Measurements from ENCODE around the gene TRIP10. TPM values are rescaled to one million over a fixed set of nuclear protein-coding genes. Genes with fewer than 3 reads are reported as not detected.
A peak's percentile ranks its signal among the peaks of the same experiment; 100 is the strongest.

The TRIP10 gene
- total and polyA plus RNA-seq, 4 donors = 68.6 to 261 (median 119) TPM

GRCh38 chr19:6721138-6721474, 18.4 kb upstream of the TRIP10 start:
- H3K9me3 ChIP-seq (ENCODE audit: control insufficient read depth, low read length) = no peaks in the 10 kb centered on the region
- intact Hi-C loops (cut with DNase I) = no loop called here

GRCh38 chr19:6721773-6722172, 17.7 kb upstream of the TRIP10 start:
- 76 to 83% methylated on average over 5 of the region's 5 CpGs for WGBS, 2 donors
- H3K27ac ChIP-seq (ENCODE audit: low read depth in 1 of 2, low read length in 2 of 2) = no peak overlapping the region
- intact Hi-C loops (cut with DNase I) = no loop called here

More at GRCh38 chr19:6721138-6721474, 18.4 kb upstream of the TRIP10 start:
- Histone ChIP-seq H3K4me3 (ENCODE audit: low read length in 2 of 2) (no peak overlapping the region), H3K27me3 (ENCODE audit: control insufficient read depth in 1 of 2, insufficient read depth in 2 of 2, low read length in 1 of 2) (no peaks in the 10 kb centered on the region), H3K36me3 (ENCODE audit: control insufficient read depth in 1 of 2, insufficient read depth in 2 of 2, low read length in 1 of 2) (no peaks in the 10 kb centered on the region), H3K4me1 (ENCODE audit: control insufficient read depth in 1 of 2, insufficient read depth in 2 of 2, low read length in 2 of 2) (no peaks in the 10 kb centered on the region), H3K27ac (ENCODE audit: low read depth in 1 of 2, low read length in 2 of 2) (no peak overlapping the region)
- DNase-seq (no peak), ATAC-seq (ENCODE audit: low FRiP score) (no peak)

GRCh38 chr19:6723108-6723618, 16.3 kb upstream of the TRIP10 start:
- no peaks in the 10 kb centered on the region for H3K27me3 ChIP-seq (ENCODE audit: control insufficient read depth in 1 of 2, insufficient read depth in 2 of 2, low read length in 1 of 2)
- H3K9me3 ChIP-seq (ENCODE audit: control insufficient read depth, low read length) = no peaks in the 10 kb centered on the region
- no peak overlapping the region for H3K27ac ChIP-seq (ENCODE audit: low read depth in 1 of 2, low read length in 2 of 2)
- H3K4me1 ChIP-seq (ENCODE audit: control insufficient read depth in 1 of 2, insufficient read depth in 2 of 2, low read length in 2 of 2) = no peaks in the 10 kb centered on the region
- no peaks in the 10 kb centered on the region for H3K36me3 ChIP-seq (ENCODE audit: control insufficient read depth in 1 of 2, insufficient read depth in 2 of 2, low read length in 1 of 2)
- intact Hi-C loops (cut with DNase I) = no loop called here
- peak; percentile 39 for ATAC-seq (ENCODE audit: low FRiP score)
- peak in 1 of 2 donors; percentile 52 for DNase-seq
- no peak overlapping the region for H3K4me3 ChIP-seq (ENCODE audit: low read length in 2 of 2)
- WGBS, 2 donors = 24 to 26% methylated on average over 13 of the region's 13 CpGs

More at GRCh38 chr19:6721773-6722172, 17.7 kb upstream of the TRIP10 start:
- no peak overlapping the region for H3K4me3 ChIP-seq (ENCODE audit: low read length in 2 of 2)
- H3K4me1 ChIP-seq (ENCODE audit: control insufficient read depth in 1 of 2, insufficient read depth in 2 of 2, low read length in 2 of 2) = no peaks in the 10 kb centered on the region
- DNase-seq = no peak
- no peaks in the 10 kb centered on the region for H3K27me3 ChIP-seq (ENCODE audit: control insufficient read depth in 1 of 2, insufficient read depth in 2 of 2, low read length in 1 of 2)
- H3K9me3 ChIP-seq (ENCODE audit: control insufficient read depth, low read length) = no peaks in the 10 kb centered on the region
- no peak for ATAC-seq (ENCODE audit: low FRiP score)
- H3K36me3 ChIP-seq (ENCODE audit: control insufficient read depth in 1 of 2, insufficient read depth in 2 of 2, low read length in 1 of 2) = no peaks in the 10 kb centered on the region

- H3K4me1 ChIP-seq (ENCODE audit: control insufficient read depth in 1 of 2, insufficient read depth in 2 of 2, low read length in 2 of 2) = no peaks in the 10 kb centered on the region
- no peak for ATAC-seq (ENCODE audit: low FRiP score)
These were observed 15.7 kb upstream of the TRIP10 start for GRCh38 chr19:6723738-6724137.

GRCh38 chr19:6724631-6725492, 14.6 kb upstream of the TRIP10 start:
- DNase-seq (peak; percentile 31 to 50), ATAC-seq (ENCODE audit: low FRiP score) (no peak)
- intact Hi-C loops (cut with DNase I) = no loop called here
- Histone ChIP-seq H3K27me3 (ENCODE audit: control insufficient read depth in 1 of 2, insufficient read depth in 2 of 2, low read length in 1 of 2) (no peaks in the 10 kb centered on the region), H3K4me1 (ENCODE audit: control insufficient read depth in 1 of 2, insufficient read depth in 2 of 2, low read length in 2 of 2) (no peaks in the 10 kb centered on the region), H3K27ac (ENCODE audit: low read depth in 1 of 2, low read length in 2 of 2) (no peak overlapping the region), H3K36me3 (ENCODE audit: control insufficient read depth in 1 of 2, insufficient read depth in 2 of 2, low read length in 1 of 2) (no peaks in the 10 kb centered on the region), H3K9me3 (ENCODE audit: control insufficient read depth, low read length) (no peaks in the 10 kb centered on the region), H3K4me3 (ENCODE audit: low read length in 2 of 2) (no peak overlapping the region)
- 66 to 70% methylated on average over 15 of the region's 15 CpGs for WGBS, 2 donors

More at GRCh38 chr19:6723738-6724137, 15.7 kb upstream of the TRIP10 start:
- Histone ChIP-seq H3K36me3 (ENCODE audit: control insufficient read depth in 1 of 2, insufficient read depth in 2 of 2, low read length in 1 of 2) (no peaks in the 10 kb centered on the region), H3K27ac (ENCODE audit: low read depth in 1 of 2, low read length in 2 of 2) (no peak overlapping the region), H3K4me3 (ENCODE audit: low read length in 2 of 2) (no peak overlapping the region), H3K9me3 (ENCODE audit: control insufficient read depth, low read length) (no peaks in the 10 kb centered on the region), H3K27me3 (ENCODE audit: control insufficient read depth in 1 of 2, insufficient read depth in 2 of 2, low read length in 1 of 2) (no peaks in the 10 kb centered on the region)
- DNase-seq = peak; percentile 44 to 56
- intact Hi-C loops (cut with DNase I) = no loop called here
- WGBS, 2 donors = 77 to 80% methylated on average over 5 of the region's 5 CpGs

- Histone ChIP-seq H3K4me3 (ENCODE audit: low read length in 2 of 2) (no peak overlapping the region), H3K4me1 (ENCODE audit: control insufficient read depth in 1 of 2, insufficient read depth in 2 of 2, low read length in 2 of 2) (no peaks in the 10 kb centered on the region)
- 80 to 81% methylated on average over 16 of the region's 16 CpGs for WGBS, 2 donors
These were observed 13.8 kb upstream of the TRIP10 start for GRCh38 chr19:6725513-6726231.

GRCh38 chr19:6728346-6728745, 11.1 kb upstream of the TRIP10 start:
- no peak overlapping the region for H3K4me3 ChIP-seq (ENCODE audit: low read length in 2 of 2)
- H3K27ac ChIP-seq (ENCODE audit: low read depth in 1 of 2, low read length in 2 of 2) = no peak overlapping the region
- no peak for ATAC-seq (ENCODE audit: low FRiP score)

More at GRCh38 chr19:6725513-6726231, 13.8 kb upstream of the TRIP10 start:
- Histone ChIP-seq H3K27ac (ENCODE audit: low read depth in 1 of 2, low read length in 2 of 2) (no peak overlapping the region), H3K27me3 (ENCODE audit: control insufficient read depth in 1 of 2, insufficient read depth in 2 of 2, low read length in 1 of 2) (no peaks in the 10 kb centered on the region), H3K36me3 (ENCODE audit: control insufficient read depth in 1 of 2, insufficient read depth in 2 of 2, low read length in 1 of 2) (no peaks in the 10 kb centered on the region), H3K9me3 (ENCODE audit: control insufficient read depth, low read length) (no peaks in the 10 kb centered on the region)
- DNase-seq = no peak
- no peak for ATAC-seq (ENCODE audit: low FRiP score)
- intact Hi-C loops (cut with DNase I) = no loop called here

GRCh38 chr19:6729573-6730152, 9.8 kb upstream of the TRIP10 start:
- Histone ChIP-seq H3K4me1 (ENCODE audit: control insufficient read depth in 1 of 2, insufficient read depth in 2 of 2, low read length in 2 of 2) (no peaks in the 10 kb centered on the region), H3K9me3 (ENCODE audit: control insufficient read depth, low read length) (no peaks in the 10 kb centered on the region), H3K27ac (ENCODE audit: low read depth in 1 of 2, low read length in 2 of 2) (no peak overlapping the region), H3K36me3 (ENCODE audit: control insufficient read depth in 1 of 2, insufficient read depth in 2 of 2, low read length in 1 of 2) (peaks cover 0 to 3% of the 10 kb centered on the region in 2 donors), H3K27me3 (ENCODE audit: control insufficient read depth in 1 of 2, insufficient read depth in 2 of 2, low read length in 1 of 2) (no peaks in the 10 kb centered on the region), H3K4me3 (ENCODE audit: low read length in 2 of 2) (no peak overlapping the region)
- 87 to 92% methylated on average over 23 of the region's 23 CpGs for WGBS, 2 donors
- ATAC-seq (ENCODE audit: low FRiP score) = no peak
- intact Hi-C loops (cut with DNase I) = loop anchor here in 1 of 2 donors (10.0 kb wide), 2 partner anchors 95 to 205 kb away; no protein-coding TSS in a partner anchor
- DNase-seq = no peak

More at GRCh38 chr19:6728346-6728745, 11.1 kb upstream of the TRIP10 start:
- Histone ChIP-seq H3K4me1 (ENCODE audit: control insufficient read depth in 1 of 2, insufficient read depth in 2 of 2, low read length in 2 of 2) (no peaks in the 10 kb centered on the region), H3K27me3 (ENCODE audit: control insufficient read depth in 1 of 2, insufficient read depth in 2 of 2, low read length in 1 of 2) (no peaks in the 10 kb centered on the region), H3K36me3 (ENCODE audit: control insufficient read depth in 1 of 2, insufficient read depth in 2 of 2, low read length in 1 of 2) (peaks cover 0 to 3% of the 10 kb centered on the region in 2 donors), H3K9me3 (ENCODE audit: control insufficient read depth, low read length) (no peaks in the 10 kb centered on the region)
- peak in 1 of 2 donors; percentile 81 for DNase-seq
- intact Hi-C loops (cut with DNase I) = no loop called here
- 21 to 30% methylated on average over 7 to 8 of the region's 8 CpGs for WGBS, 2 donors

Data from aorta (tissue), 5 donors.